HG03097 (cell line): ENCODE measurements around the gene ST6GALNAC1.
"Not testable (repeated sequence)": the region's sequence is repeated elsewhere in the genome, so short reads cannot be mapped to it uniquely, and the experiment has no call there.

Experiments
- ATAC-seq: cut with Tn5 transposase; IDR thresholded peaks from one replicate; pipeline ENCODE4 v1.9.1; 2021; ENCODE audit not compliant: unreplicated experiment, low FRiP score

ST6GALNAC1 gene

GRCh38 chr17:76644995-76645394 lies 1.4 kb upstream of the ST6GALNAC1 start:
- ATAC-seq, result no peak

- no peak for ATAC-seq
Measured at GRCh38 chr17:76642994-76643393, 563 bp downstream of the ST6GALNAC1 start.

GRCh38 chr17:76642032-76642561 lies 1.5 kb downstream of the ST6GALNAC1 start:
- ATAC-seq, result no peak

GRCh38 chr17:76641501-76641900 lies 2.1 kb downstream of the ST6GALNAC1 start:
- no peak for ATAC-seq

- ATAC-seq, result no peak
Measured at GRCh38 chr17:76640550-76641380, 2.8 kb downstream of the ST6GALNAC1 start.

- no peak for ATAC-seq
Measured at GRCh38 chr17:76638263-76638662, 5.3 kb downstream of the ST6GALNAC1 start.

- not testable (repeated sequence) for ATAC-seq
Measured at GRCh38 chr17:76636486-76637206, 6.9 kb downstream of the ST6GALNAC1 start.

- ATAC-seq, result no peak
Measured at GRCh38 chr17:76635659-76636360, 7.7 kb downstream of the ST6GALNAC1 start.

GRCh38 chr17:76635039-76635438 lies 8.5 kb downstream of the ST6GALNAC1 start:
- no peak for ATAC-seq

GRCh38 chr17:76633628-76634328 lies 9.8 kb downstream of the ST6GALNAC1 start:
- ATAC-seq, result no peak

GRCh38 chr17:76631821-76632565 lies 11.6 kb downstream of the ST6GALNAC1 start:
- no peak for ATAC-seq

GRCh38 chr17:76630151-76630550 lies 13.4 kb downstream of the ST6GALNAC1 start:
- no peak for ATAC-seq

- ATAC-seq, result no peak
Measured at GRCh38 chr17:76627510-76627909, 16.0 kb downstream of the ST6GALNAC1 start.

GRCh38 chr17:76626442-76626841 lies 17.1 kb downstream of the ST6GALNAC1 start:
- no peak for ATAC-seq

GRCh38 chr17:76625496-76625895 lies 18.1 kb downstream of the ST6GALNAC1 start:
- no peak for ATAC-seq

GRCh38 chr17:76623271-76624146 lies 20.0 kb downstream of the ST6GALNAC1 start:
- ATAC-seq, result no peak

- ATAC-seq, result no peak
Measured at GRCh38 chr17:76617838-76618237, 25.7 kb downstream of the ST6GALNAC1 start.

GRCh38 chr17:76614912-76615617 lies 28.5 kb downstream of the ST6GALNAC1 start:
- no peak for ATAC-seq
